HG02852 (cell line): Measurements from ENCODE around the gene ST8SIA2.

Source experiments
- ATAC-seq: cut with Tn5 transposase; IDR thresholded peaks from one replicate; pipeline ENCODE4 v1.9.1; 2021; ENCODE audit warnings: mild to moderate bottlenecking, moderate library complexity; ENCODE audit not compliant: unreplicated experiment

ST8SIA2 gene

GRCh38 chr15:92395098-92395635 lies 1.5 kb downstream of the ST8SIA2 start:
- ATAC-seq: no peak

- no peak for ATAC-seq
Measured at GRCh38 chr15:92399271-92399950, 5.7 kb downstream of the ST8SIA2 start.

- no peak for ATAC-seq
Measured at GRCh38 chr15:92400573-92400972, 6.9 kb downstream of the ST8SIA2 start.

- ATAC-seq: no peak
Measured at GRCh38 chr15:92400980-92401787, 7.5 kb downstream of the ST8SIA2 start.

- no peak for ATAC-seq
Measured at GRCh38 chr15:92402751-92403150, 9.1 kb downstream of the ST8SIA2 start.

- ATAC-seq: no peak
Measured at GRCh38 chr15:92405942-92406341, 12.3 kb downstream of the ST8SIA2 start.

GRCh38 chr15:92407321-92407720 lies 13.6 kb downstream of the ST8SIA2 start:
- no peak for ATAC-seq

GRCh38 chr15:92407916-92408315 lies 14.2 kb downstream of the ST8SIA2 start:
- ATAC-seq: no peak

GRCh38 chr15:92409006-92409405 lies 15.3 kb downstream of the ST8SIA2 start:
- ATAC-seq: no peak

GRCh38 chr15:92409521-92409920 lies 15.8 kb downstream of the ST8SIA2 start:
- no peak for ATAC-seq

GRCh38 chr15:92410537-92410936 lies 16.9 kb downstream of the ST8SIA2 start:
- ATAC-seq: no peak

- no peak for ATAC-seq
Measured at GRCh38 chr15:92411256-92411655, 17.6 kb downstream of the ST8SIA2 start.

GRCh38 chr15:92413510-92413909 lies 19.8 kb downstream of the ST8SIA2 start:
- ATAC-seq: no peak

- ATAC-seq: no peak
Measured at GRCh38 chr15:92415639-92416297, 22.1 kb downstream of the ST8SIA2 start.

- ATAC-seq: no peak
Measured at GRCh38 chr15:92416557-92416956, 22.9 kb downstream of the ST8SIA2 start.

GRCh38 chr15:92417716-92418115 lies 24.0 kb downstream of the ST8SIA2 start:
- no peak for ATAC-seq

GRCh38 chr15:92418864-92419263 lies 25.2 kb downstream of the ST8SIA2 start:
- no peak for ATAC-seq

- no peak for ATAC-seq
Measured at GRCh38 chr15:92421976-92422375, 28.3 kb downstream of the ST8SIA2 start.

- no peak for ATAC-seq
Measured at GRCh38 chr15:92425578-92426225, 32.0 kb downstream of the ST8SIA2 start.

GRCh38 chr15:92429378-92430068 lies 35.8 kb downstream of the ST8SIA2 start:
- ATAC-seq: no peak

GRCh38 chr15:92430069-92430440 lies 36.4 kb downstream of the ST8SIA2 start:
- no peak for ATAC-seq
